ENCODE results near the gene FAM53B.

Gene FAM53B

DNA sequence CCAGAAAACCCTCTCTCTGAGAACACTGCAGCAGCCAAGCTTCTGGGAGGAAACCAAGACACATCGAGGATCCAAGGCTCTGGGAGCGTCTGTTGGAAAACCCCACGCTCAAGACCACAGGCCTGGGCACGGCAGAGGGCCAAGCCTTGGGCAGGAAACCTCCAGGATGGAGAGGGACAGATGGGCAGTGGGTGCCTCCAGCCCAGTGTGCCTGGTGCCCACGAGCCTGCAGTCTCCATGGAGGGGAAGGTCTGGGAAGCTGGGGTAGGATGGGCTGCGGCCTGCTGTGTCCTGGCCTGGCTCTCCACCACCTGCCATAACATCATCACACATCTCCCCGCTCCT is 96.1 kb downstream of the FAM53B start:
- Histone ChIP-seq H3K27me3 (ENCODE audit: insufficient read depth, low read length) (no peaks in the 10 kb centered on the region), H3K4me1 (ENCODE audit: insufficient read depth, low read length) (peaks cover 26% of the 10 kb centered on the region), H3K4me3 (ENCODE audit: low read length) (no peak overlapping the region), H3K36me3 (ENCODE audit: insufficient read depth, low read length) (no peaks in the 10 kb centered on the region), H3K9me3 (ENCODE audit: low read length) (no peaks in the 10 kb centered on the region), H2AFZ (ENCODE audit: low read depth, low read length) (no peak overlapping the region)

DNA sequence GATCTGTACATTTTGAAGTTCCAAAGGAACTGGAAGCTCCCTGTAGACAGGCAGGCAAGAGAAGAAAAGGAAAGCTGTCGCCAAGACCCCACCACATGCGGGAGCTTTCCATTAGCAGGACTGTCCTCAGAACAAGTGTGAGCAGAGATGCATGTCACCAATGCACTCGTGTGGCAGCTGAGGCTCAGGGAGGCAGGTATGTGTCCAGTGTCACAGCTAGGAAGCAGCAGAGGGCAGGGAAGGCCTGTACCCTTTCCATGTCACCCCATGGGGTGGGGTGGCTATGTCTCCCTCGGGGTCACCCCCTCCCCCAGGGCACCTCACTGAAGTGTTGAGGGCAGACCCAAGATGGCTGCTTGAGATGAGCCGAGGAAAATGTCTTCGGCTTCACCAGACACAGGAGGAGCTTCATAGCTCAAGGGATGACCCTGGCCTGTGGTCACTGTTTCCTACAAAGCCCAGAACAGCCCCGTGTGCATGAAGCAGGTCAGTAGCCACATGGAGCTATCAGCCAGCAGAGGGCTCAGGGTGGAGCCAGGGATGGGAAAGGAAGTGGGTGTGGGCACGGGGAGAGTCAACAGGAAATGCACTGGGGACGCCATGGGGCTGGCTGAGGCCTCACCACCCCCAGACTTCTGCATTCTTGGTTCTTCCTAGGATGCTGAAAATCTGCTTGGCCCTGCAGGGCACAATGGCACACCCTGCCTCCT is 96.6 kb downstream of the FAM53B start:
- Histone ChIP-seq H3K27me3 (ENCODE audit: insufficient read depth, low read length) (no peaks in the 10 kb centered on the region), H3K4me3 (ENCODE audit: low read length) (no peak overlapping the region), H3K4me1 (ENCODE audit: insufficient read depth, low read length) (peaks cover 29% of the 10 kb centered on the region), H2AFZ (ENCODE audit: low read depth, low read length) (no peak overlapping the region), H3K36me3 (ENCODE audit: insufficient read depth, low read length) (no peaks in the 10 kb centered on the region), H3K9me3 (ENCODE audit: low read length) (no peaks in the 10 kb centered on the region)

DNA sequence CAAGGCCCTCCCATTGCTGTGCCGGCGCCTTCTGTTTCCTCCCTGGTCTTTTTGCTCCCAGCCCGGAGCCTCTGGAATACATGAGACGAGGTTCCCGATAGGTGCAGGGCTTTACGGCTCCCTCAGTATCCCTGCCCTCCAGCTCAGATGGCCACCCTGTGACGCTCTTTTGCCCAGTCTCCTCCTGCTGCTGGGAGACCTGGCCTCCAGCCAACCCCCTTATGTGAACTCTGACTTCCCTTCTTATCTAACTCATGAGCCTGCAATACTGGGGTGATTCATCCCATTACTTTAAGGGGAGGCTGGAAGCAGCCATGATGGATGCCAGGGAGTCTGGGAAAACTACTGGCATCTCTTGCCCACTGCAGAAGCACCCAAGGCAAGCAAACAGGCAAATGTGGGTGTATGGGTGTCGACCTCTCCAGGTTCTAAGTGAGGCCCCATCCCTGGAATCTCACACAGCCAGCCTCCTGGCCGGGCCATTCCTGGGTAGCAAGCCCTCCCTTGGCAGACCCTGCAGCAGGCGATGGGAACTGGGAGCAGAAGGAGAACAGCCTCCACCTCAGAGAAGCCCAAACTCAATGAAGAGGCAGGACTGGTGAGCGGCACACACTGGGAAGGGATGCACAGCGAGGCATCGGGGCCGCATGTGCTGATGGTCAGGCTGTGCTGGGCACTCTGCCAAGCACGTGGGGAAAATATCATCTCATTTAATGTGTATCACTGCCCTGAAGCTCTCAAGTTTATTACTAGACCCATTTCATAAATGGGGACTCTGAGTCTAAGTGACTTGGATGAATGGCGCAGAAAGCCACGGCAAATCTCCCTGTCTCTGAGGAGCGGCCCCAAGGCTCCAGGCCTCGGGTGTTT is 97.5 kb downstream of the FAM53B start:
- H3K4me3 ChIP-seq (ENCODE audit: low read length), result no peak overlapping the region
- no peaks in the 10 kb centered on the region for H3K27me3 ChIP-seq (ENCODE audit: insufficient read depth, low read length)
- no peaks in the 10 kb centered on the region for H3K9me3 ChIP-seq (ENCODE audit: low read length)
- H3K36me3 ChIP-seq (ENCODE audit: insufficient read depth, low read length), result no peaks in the 10 kb centered on the region
- H2AFZ ChIP-seq (ENCODE audit: low read depth, low read length), result no peak overlapping the region
- peaks cover 29% of the 10 kb centered on the region for H3K4me1 ChIP-seq (ENCODE audit: insufficient read depth, low read length)

DNA sequence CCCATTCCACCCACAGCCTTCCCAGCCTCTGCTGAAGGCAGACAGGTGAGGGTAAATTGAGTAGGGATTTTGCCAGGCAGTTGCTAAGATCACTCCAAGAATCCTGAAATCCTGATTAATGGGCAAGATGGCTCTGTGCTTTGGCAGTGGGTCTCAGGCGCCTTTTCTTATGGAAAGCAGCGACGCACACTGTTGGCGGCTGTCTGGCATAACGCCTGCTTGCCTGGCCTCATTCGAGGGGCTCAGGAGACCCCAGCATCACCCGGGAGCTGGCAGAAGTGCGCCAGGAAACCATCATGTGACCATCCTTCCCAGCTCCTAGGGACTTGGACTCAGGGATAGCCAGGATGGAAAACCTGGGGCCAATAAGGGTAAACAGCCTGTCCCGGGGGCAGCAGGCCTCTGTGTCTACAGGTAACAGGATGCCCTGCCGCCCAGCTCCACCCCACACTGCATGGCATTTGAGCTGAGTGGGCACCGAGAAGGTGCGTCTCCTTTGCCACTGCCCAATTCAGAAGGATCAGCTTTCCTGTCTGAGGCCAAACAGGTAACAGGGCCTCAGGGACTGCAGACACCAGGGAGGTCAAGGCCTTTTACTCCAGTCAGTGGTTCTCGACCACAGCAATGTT is 98.6 kb downstream of the FAM53B start:
- Histone ChIP-seq H3K4me3 (ENCODE audit: low read length) (no peak overlapping the region), H3K36me3 (ENCODE audit: insufficient read depth, low read length) (no peaks in the 10 kb centered on the region), H2AFZ (ENCODE audit: low read depth, low read length) (no peak overlapping the region), H3K9me3 (ENCODE audit: low read length) (no peaks in the 10 kb centered on the region), H3K4me1 (ENCODE audit: insufficient read depth, low read length) (peaks cover 28% of the 10 kb centered on the region), H3K27me3 (ENCODE audit: insufficient read depth, low read length) (no peaks in the 10 kb centered on the region)

DNA sequence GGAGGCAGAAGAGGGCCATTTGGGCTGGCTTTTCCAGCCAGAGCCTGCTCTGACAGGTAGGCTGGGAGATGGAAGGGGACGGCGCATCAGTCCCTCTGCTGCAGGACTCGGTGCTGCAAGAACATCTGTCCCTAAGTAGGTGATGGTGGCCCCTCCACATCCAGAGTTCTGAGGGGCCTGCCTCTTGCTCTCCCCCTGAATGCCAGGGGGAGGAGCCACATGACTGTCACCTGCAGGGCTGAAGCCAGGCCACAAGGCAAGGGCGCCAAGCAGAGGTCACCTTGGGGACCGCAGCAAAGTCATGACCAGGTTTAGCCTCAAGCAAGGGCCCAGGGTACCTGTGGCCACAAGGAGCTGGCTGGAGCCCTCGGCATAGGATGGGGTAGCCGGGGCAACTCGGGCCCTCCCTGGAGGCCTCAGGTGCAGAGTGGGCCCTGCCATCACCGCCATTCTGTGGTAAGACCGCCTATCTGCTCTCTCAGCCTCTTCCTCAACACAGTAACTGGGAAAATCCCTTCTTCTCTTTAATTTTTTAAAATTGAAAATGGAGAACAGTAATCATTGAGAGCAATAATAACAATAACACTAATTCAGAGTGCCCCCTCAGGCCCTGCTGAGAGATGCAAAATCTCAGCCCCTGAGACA is 99.3 kb downstream of the FAM53B start:
- H3K4me3 ChIP-seq (ENCODE audit: low read length), result no peak overlapping the region
- no peaks in the 10 kb centered on the region for H3K9me3 ChIP-seq (ENCODE audit: low read length)
- no peaks in the 10 kb centered on the region for H3K27me3 ChIP-seq (ENCODE audit: insufficient read depth, low read length)
- peaks cover 32% of the 10 kb centered on the region for H3K4me1 ChIP-seq (ENCODE audit: insufficient read depth, low read length)
- H2AFZ ChIP-seq (ENCODE audit: low read depth, low read length), result no peak overlapping the region
- H3K36me3 ChIP-seq (ENCODE audit: insufficient read depth, low read length), result no peaks in the 10 kb centered on the region

DNA sequence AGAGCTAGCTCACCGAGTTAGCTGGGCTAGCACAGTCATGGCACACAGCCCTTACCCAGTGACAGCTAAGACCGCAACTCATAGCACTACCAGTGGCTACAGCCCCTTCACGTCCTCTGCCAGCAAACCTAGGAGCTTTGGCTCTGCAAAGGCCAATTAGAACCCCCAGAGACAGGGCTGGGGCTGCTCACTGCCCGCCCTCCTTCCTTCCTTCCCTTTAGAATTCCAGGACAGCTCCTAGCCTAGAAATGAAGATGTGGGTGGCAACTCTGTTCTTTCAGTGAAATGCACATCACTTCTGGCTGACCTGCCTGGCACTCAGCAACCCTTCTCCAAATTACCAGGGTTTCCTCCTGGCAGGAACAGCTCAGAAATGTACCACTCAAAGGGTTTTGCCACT is 99.9 kb downstream of the FAM53B start:
- Histone ChIP-seq H3K36me3 (ENCODE audit: insufficient read depth, low read length) (no peaks in the 10 kb centered on the region), H3K27me3 (ENCODE audit: insufficient read depth, low read length) (no peaks in the 10 kb centered on the region), H3K4me1 (ENCODE audit: insufficient read depth, low read length) (peaks cover 32% of the 10 kb centered on the region), H3K4me3 (ENCODE audit: low read length) (no peak overlapping the region), H2AFZ (ENCODE audit: low read depth, low read length) (no peak overlapping the region), H3K9me3 (ENCODE audit: low read length) (no peaks in the 10 kb centered on the region)

DNA sequence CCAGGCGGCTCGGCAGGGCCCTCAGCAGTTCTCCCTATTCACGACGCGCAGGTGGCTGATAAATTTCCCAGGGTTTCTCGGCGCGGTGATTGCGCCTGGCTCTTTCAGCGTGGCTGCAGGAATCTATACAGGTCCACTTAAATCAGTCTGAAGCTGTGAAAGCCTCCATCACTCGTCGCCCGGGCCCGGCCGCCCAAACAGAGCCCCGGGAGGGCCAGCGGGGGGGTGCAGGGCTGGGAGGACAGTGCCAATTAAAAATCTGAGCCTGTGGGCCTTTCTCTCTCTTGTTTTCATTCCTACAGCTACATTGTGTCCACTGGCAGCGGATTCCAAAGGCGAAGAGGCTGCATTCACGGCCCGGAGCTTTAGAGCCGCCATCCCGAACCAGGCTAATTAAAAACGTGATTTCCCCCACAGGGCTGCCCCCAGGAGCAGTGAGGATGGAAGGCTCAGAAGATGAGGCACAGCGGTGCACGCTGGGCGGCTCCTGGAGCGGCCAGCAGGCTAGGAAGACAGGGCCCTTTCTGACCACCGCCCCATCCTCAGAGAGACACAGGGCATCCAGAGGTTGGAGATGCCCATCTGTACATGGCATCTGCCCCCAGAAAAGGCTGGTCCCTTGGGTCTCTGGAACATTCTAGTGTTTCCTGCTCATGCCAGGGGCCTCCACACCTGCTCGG is 100.7 kb downstream of the FAM53B start:
- Histone ChIP-seq H3K27me3 (ENCODE audit: insufficient read depth, low read length) (no peaks in the 10 kb centered on the region), H3K4me1 (ENCODE audit: insufficient read depth, low read length) (peaks cover 32% of the 10 kb centered on the region), H3K4me3 (ENCODE audit: low read length) (no peak overlapping the region), H3K36me3 (ENCODE audit: insufficient read depth, low read length) (no peaks in the 10 kb centered on the region), H2AFZ (ENCODE audit: low read depth, low read length) (no peak overlapping the region), H3K9me3 (ENCODE audit: low read length) (no peaks in the 10 kb centered on the region)

DNA sequence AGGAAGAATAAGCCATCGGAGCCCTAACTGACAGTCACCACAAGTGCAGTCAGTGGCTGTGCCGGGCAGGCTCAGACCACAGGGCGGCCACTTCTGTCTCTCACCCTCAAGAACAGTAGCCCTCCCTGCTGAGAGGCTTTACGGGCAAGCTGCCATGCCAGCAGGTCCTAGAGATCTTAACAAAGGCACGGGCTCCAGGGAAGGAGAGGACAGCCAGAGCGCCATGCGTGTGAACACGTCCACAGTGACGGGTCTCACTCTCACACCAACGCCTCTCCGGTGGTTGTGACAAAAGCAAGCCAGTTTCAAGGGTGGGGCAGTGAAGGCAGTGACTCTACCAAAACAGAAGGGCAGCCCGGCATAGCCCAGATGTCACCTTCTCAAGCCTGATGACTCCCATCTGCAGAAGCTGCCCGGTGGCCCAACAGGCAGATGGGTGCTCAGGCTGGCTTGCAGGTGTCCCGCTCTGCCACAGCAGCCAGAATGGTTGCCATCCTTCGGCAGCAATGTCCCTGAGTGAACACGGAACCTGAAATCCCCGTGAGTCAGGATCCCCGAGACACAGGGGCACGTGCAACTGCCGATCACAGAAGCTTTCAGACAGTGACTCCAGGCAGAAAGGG is 102.0 kb downstream of the FAM53B start:
- H3K9me3 ChIP-seq (ENCODE audit: low read length), result no peaks in the 10 kb centered on the region
- no peaks in the 10 kb centered on the region for H3K27me3 ChIP-seq (ENCODE audit: insufficient read depth, low read length)
- no peaks in the 10 kb centered on the region for H3K36me3 ChIP-seq (ENCODE audit: insufficient read depth, low read length)
- H3K4me3 ChIP-seq (ENCODE audit: low read length), result no peak overlapping the region
- peaks cover 32% of the 10 kb centered on the region for H3K4me1 ChIP-seq (ENCODE audit: insufficient read depth, low read length)
- H2AFZ ChIP-seq (ENCODE audit: low read depth, low read length), result no peak overlapping the region

DNA sequence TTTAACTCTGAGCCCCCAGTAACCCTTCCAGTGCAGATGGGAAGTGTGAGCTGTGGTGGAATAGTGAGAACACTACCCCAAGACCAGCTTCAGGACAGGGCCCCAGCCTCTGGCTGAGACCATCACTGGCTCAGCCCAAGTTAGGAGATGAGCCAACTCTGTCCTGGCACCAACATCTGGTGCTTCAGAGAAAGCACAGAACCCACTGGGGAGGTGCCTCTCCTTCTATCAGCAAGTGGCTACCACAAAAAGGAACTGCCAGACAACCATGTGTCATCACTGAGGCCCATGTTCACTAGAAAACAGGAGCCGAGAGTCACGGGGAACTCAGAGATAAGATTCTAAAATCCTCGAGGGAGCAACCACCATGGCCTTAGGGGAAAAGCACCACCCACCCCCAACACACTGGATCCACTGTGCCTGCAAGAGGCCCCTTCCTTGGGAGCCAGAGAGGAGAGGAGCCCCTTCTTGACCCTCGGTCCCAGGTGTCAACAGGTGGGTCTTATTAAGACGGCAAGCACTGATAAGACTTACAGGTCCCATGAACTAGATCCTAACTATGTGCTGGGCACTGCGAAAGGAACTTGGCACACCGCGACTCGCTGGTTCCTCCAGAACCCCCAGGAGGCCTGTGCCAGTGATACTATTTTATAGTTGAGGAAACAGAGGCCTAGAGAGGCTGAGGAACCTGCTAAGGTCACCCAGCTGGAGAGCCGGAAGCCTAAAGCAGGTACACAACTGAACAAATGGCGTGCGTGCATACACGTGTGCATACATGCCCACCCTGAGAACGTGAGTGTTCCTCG is 102.7 kb downstream of the FAM53B start:
- Histone ChIP-seq H2AFZ (ENCODE audit: low read depth, low read length) (no peak overlapping the region), H3K4me1 (ENCODE audit: insufficient read depth, low read length) (peaks cover 32% of the 10 kb centered on the region), H3K9me3 (ENCODE audit: low read length) (no peaks in the 10 kb centered on the region), H3K4me3 (ENCODE audit: low read length) (no peak overlapping the region), H3K36me3 (ENCODE audit: insufficient read depth, low read length) (no peaks in the 10 kb centered on the region), H3K27me3 (ENCODE audit: insufficient read depth, low read length) (no peaks in the 10 kb centered on the region)

DNA sequence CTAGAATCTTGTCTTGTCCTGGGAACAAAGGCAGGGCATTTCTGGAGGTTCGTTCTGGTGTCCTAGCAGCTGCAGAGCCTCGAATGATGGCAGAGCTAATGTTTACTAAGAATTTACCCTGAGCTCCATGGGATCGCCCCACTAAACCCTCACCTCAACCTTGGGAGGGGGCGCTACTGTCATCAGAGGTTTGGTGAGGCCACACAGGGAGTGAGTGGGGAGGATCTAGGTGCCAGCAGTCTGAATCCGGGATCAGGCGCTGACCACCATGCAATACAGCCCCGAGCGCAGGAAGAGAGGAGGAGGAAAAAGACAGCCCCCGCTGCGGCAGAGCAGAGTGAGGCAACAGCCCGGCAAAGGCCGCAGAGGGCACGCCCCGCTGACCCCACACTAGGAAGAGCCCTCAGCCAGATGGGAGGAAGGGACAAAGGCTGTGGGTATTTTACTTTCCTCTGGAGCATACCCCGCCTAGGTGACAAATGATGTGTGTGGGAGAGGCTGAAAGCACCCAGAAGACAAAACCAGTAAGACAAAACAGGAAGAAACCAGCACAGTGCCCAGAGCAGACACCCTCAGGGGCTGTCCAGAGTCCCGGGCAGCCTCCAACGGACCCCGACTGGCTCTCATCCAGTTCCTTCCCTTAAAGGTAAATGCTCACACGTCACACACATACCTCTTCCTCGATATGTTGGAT is 103.5 kb downstream of the FAM53B start:
- Histone ChIP-seq H3K27me3 (ENCODE audit: insufficient read depth, low read length) (no peaks in the 10 kb centered on the region), H3K36me3 (ENCODE audit: insufficient read depth, low read length) (no peaks in the 10 kb centered on the region), H3K4me1 (ENCODE audit: insufficient read depth, low read length) (peaks cover 32% of the 10 kb centered on the region), H3K4me3 (ENCODE audit: low read length) (no peak overlapping the region), H3K9me3 (ENCODE audit: low read length) (no peaks in the 10 kb centered on the region), H2AFZ (ENCODE audit: low read depth, low read length) (no peak overlapping the region)

DNA sequence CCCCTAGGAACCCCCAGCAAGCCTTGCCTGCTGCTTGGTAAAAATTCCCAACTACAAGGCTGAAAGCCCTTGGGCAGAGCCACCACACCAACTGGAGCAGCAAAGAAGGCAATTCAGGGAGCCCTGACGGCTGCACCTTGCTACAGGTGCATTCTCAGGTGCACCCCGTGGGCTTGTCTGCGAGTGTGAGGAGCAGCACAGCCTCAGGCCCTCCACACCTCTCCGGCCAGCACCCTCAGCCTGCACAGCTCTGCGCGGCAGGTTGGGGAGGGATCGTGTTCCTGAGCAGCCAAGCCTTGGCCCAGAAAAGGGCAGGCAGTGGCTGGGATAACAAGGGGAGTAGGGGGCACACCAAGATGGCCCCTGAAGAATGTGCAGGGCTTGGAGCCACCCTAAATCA is 104.1 kb downstream of the FAM53B start:
- Histone ChIP-seq H3K4me1 (ENCODE audit: insufficient read depth, low read length) (peaks cover 32% of the 10 kb centered on the region), H2AFZ (ENCODE audit: low read depth, low read length) (no peak overlapping the region), H3K27me3 (ENCODE audit: insufficient read depth, low read length) (no peaks in the 10 kb centered on the region), H3K9me3 (ENCODE audit: low read length) (no peaks in the 10 kb centered on the region), H3K4me3 (ENCODE audit: low read length) (no peak overlapping the region), H3K36me3 (ENCODE audit: insufficient read depth, low read length) (no peaks in the 10 kb centered on the region)

Measured in neuron (in vitro differentiated cells).